GM23338 (cell line): Measurements from ENCODE around the gene ZBTB25.

Experiments
- CTCF ChIP-seq, 2 experiments: fragments of 200-600 bp in 1 of 2; sonication (generic) in 1 of 2; conservative IDR thresholded peaks; 2 replicates each; pipeline versions ENCODE4 v1.5.1 to v1.6.1; 2016 to 2017; ENCODE audit warnings: antibody characterized with exemption in 2 of 2, low read depth in 2 of 2, mild to moderate bottlenecking in 2 of 2, moderate library complexity in 1 of 2
- EZH2 ChIP-seq: fragments of 200-600 bp; sonication (generic); IDR thresholded peaks from one replicate; pipeline ENCODE4 v1.8.0; 2017; ENCODE audit warnings: antibody characterized with exemption, mild to moderate bottlenecking, low read depth; ENCODE audit not compliant: unreplicated experiment
- EZH2phosphoT487 ChIP-seq: fragments of 200-600 bp; sonication (generic); IDR thresholded peaks from one replicate; pipeline ENCODE4 v1.8.1; 2018; ENCODE audit warnings: antibody characterized with exemption; ENCODE audit not compliant: unreplicated experiment
- NANOG ChIP-seq: IDR thresholded peaks from 2 replicates; pipeline ENCODE4 v1.6.1; 2016; ENCODE audit warnings: antibody characterized with exemption, borderline replicate concordance
- POLR2AphosphoS5 ChIP-seq: IDR thresholded peaks from 2 replicates; pipeline ENCODE4 v1.6.1; 2016; ENCODE audit warnings: antibody characterized with exemption, low read depth
- REST ChIP-seq: IDR thresholded peaks from one replicate; pipeline ENCODE4 v1.6.1; 2018; ENCODE audit warnings: antibody characterized with exemption; ENCODE audit not compliant: unreplicated experiment
- STAT1 ChIP-seq: IDR thresholded peaks from one replicate; pipeline ENCODE4 v1.6.1; 2016; ENCODE audit warnings: antibody characterized with exemption; ENCODE audit not compliant: unreplicated experiment
- ZNF114 ChIP-seq: fragments of 250-450 bp; sonication (Bioruptor Pico); IDR thresholded peaks from 2 replicates; pipeline ENCODE4 v1.5.0; 2020; ENCODE audit warnings: mild to moderate bottlenecking, moderate library complexity
- ZNF331 ChIP-seq: fragments of 250-450 bp; sonication (Bioruptor Pico); IDR thresholded peaks from 2 replicates; pipeline ENCODE4 v1.5.0; 2020; ENCODE audit warnings: low read depth, mild to moderate bottlenecking, moderate library complexity
- ZNF462 ChIP-seq: fragments of 250-450 bp; sonication (Bioruptor Pico); IDR thresholded peaks from 2 replicates; pipeline ENCODE4 v1.5.0; 2020; ENCODE audit warnings: mild to moderate bottlenecking, moderate library complexity

- TF ChIP-seq CTCF (conservative IDR thresholded peaks at IDR 0.05; ENCODE audit: low read depth in 2 of 2) (no peak), EZH2phosphoT487 (no peak), POLR2AphosphoS5 (no peak), EZH2 (no peak), ZNF114 (no peak), NANOG (no peak), REST (no peak), ZNF331 (CRISPR knock-in tag) (no peak), STAT1 (no peak), ZNF462 (CRISPR knock-in tag) (no peak)
Measured at GRCh38 chr14:64525354-64525753, 21.7 kb upstream of the ZBTB25 start.
